ENCODE data around the gene STARD3.
"Not testable (repeated sequence)": the region's sequence is repeated elsewhere in the genome, so short reads cannot be mapped to it uniquely, and the experiment has no call there.

STARD3 gene

GRCh38 chr17:39699157-39699817 is 62.3 kb downstream of the STARD3 start:
- not testable (repeated sequence) for DNase-seq

GRCh38 chr17:39699818-39700147 is 62.8 kb downstream of the STARD3 start, which contains the start of gene ERBB2:
Gene ERBB2, plus strand, starts transcription at chr17:39700064. Its CDS starts 175 bp downstream, at chr17:39700239.
- no peak for DNase-seq

GRCh38 chr17:39700148-39700987 is 63.4 kb downstream of the STARD3 start:
- DNase-seq, result no peak

- DNase-seq, result no peak
Measured at GRCh38 chr17:39701012-39701783, 64.3 kb downstream of the STARD3 start.

- DNase-seq, result no peak
Measured at GRCh38 chr17:39701784-39702422, 65.0 kb downstream of the STARD3 start.

GRCh38 chr17:39702901-39703893 is 66.3 kb downstream of the STARD3 start:
- no peak for DNase-seq

- no peak for DNase-seq
Measured at GRCh38 chr17:39703913-39704312, 67.0 kb downstream of the STARD3 start.

- DNase-seq, result no peak
Measured at GRCh38 chr17:39704821-39705551, 68.0 kb downstream of the STARD3 start.

- DNase-seq, result no peak
Measured at GRCh38 chr17:39705786-39706348, 68.9 kb downstream of the STARD3 start.

- DNase-seq, result no peak
Measured at GRCh38 chr17:39706383-39706782, 69.4 kb downstream of the STARD3 start.

GRCh38 chr17:39706921-39707337 is 70.0 kb downstream of the STARD3 start:
- no peak for DNase-seq

- no peak for DNase-seq
Measured at GRCh38 chr17:39709319-39709997, 72.5 kb downstream of the STARD3 start.

- no peak for DNase-seq
Measured at GRCh38 chr17:39709998-39710964, 73.3 kb downstream of the STARD3 start.

GRCh38 chr17:39711071-39711470 is 74.1 kb downstream of the STARD3 start:
- DNase-seq, result not testable (repeated sequence)

GRCh38 chr17:39711851-39712250 is 74.9 kb downstream of the STARD3 start:
- no peak for DNase-seq

Measured in NCI-H2227 treated with DMSO at 0.1 percent for 48 hours (cell line).